Measurements from ENCODE around the gene TMEM245. TPM values are rescaled to one million over a fixed set of nuclear protein-coding genes. Genes with fewer than 3 reads are reported as not detected.

Gene TMEM245
- total RNA-seq, 2 experiments from 2014 or later = 33.3 TPM

- Mint-ChIP-seq H3K4me3 (no peak overlapping the region), H3K9me3 (no peaks in the 10 kb centered on the region), H3K4me1 (peaks cover 29% of the 10 kb centered on the region), H3K27me3 (no peaks in the 10 kb centered on the region), H3K36me3 (ENCODE audit: low read depth) (peaks cover 77% of the 10 kb centered on the region), H3K27ac (no peak overlapping the region)
- DNase-seq = no peak
- ChIA-PET POLR2A (interaction anchor here (0.8 to 1.3 kb wide), 3 partner anchors 14 to 28 kb away, joined by 3 to 5 read pairs (median 3); partner anchors contain the start of gene TMEM245), CTCF (interaction anchor here (1.8 kb wide), 1 partner anchor 9 kb away, joined by 5 read pairs; no protein-coding TSS in a partner anchor)
These were observed 27.6 kb downstream of the TMEM245 start for GRCh38 chr9:109092051-109092580.

GRCh38 chr9:109088221-109088620 lies 31.5 kb downstream of the TMEM245 start:
- H3K27me3 Mint-ChIP-seq = no peaks in the 10 kb centered on the region
- H3K4me3 Mint-ChIP-seq = no peak overlapping the region
- peaks cover 15% of the 10 kb centered on the region for H3K4me1 Mint-ChIP-seq
- H3K27ac Mint-ChIP-seq = no peak overlapping the region
- ChIA-PET POLR2A (interaction anchor here (1.0 kb wide), 1 partner anchor 30 kb away, joined by 4 read pairs; no protein-coding TSS in a partner anchor), CTCF (interaction anchor here (0.6 to 1.4 kb wide), 3 partner anchors 21 to 30 kb away, joined by 3 read pairs; no protein-coding TSS in a partner anchor)
- H3K9me3 Mint-ChIP-seq = no peaks in the 10 kb centered on the region
- H3K36me3 Mint-ChIP-seq (ENCODE audit: low read depth) = peaks cover 70% of the 10 kb centered on the region
- no peak for DNase-seq

GRCh38 chr9:109087795-109088194 lies 32.0 kb downstream of the TMEM245 start:
- ChIA-PET POLR2A (interaction anchor here (0.8 to 1.0 kb wide), 2 partner anchors 31 to 32 kb away, joined by 3 to 4 read pairs; partner anchors contain the start of gene TMEM245), CTCF (interaction anchor here (0.6 to 1.4 kb wide), 3 partner anchors 22 to 30 kb away, joined by 3 read pairs; no protein-coding TSS in a partner anchor)
- Mint-ChIP-seq H3K36me3 (ENCODE audit: low read depth) (peaks cover 70% of the 10 kb centered on the region), H3K9me3 (no peaks in the 10 kb centered on the region), H3K4me3 (no peak overlapping the region), H3K27me3 (no peaks in the 10 kb centered on the region), H3K4me1 (peaks cover 15% of the 10 kb centered on the region), H3K27ac (no peak overlapping the region)
- no peak for DNase-seq

- ChIA-PET POLR2A (no interaction called here), CTCF (no interaction called here)
- H3K9me3 Mint-ChIP-seq = no peaks in the 10 kb centered on the region
- peaks cover 7% of the 10 kb centered on the region for H3K4me1 Mint-ChIP-seq
- no peak for DNase-seq
- no peak overlapping the region for H3K4me3 Mint-ChIP-seq
- H3K27ac Mint-ChIP-seq = no peak overlapping the region
- H3K36me3 Mint-ChIP-seq (ENCODE audit: low read depth) = peaks cover 60% of the 10 kb centered on the region
- no peaks in the 10 kb centered on the region for H3K27me3 Mint-ChIP-seq
These were observed 33.5 kb downstream of the TMEM245 start for GRCh38 chr9:109086221-109086620.

GRCh38 chr9:109085510-109085909 lies 34.2 kb downstream of the TMEM245 start:
- no peaks in the 10 kb centered on the region for H3K9me3 Mint-ChIP-seq
- peaks cover 55% of the 10 kb centered on the region for H3K36me3 Mint-ChIP-seq (ENCODE audit: low read depth)
- H3K27me3 Mint-ChIP-seq = no peaks in the 10 kb centered on the region
- no peak overlapping the region for H3K27ac Mint-ChIP-seq
- no peak overlapping the region for H3K4me3 Mint-ChIP-seq
- POLR2A ChIA-PET = no interaction called here
- CTCF ChIA-PET = no interaction called here
- DNase-seq = no peak
- peaks cover 7% of the 10 kb centered on the region for H3K4me1 Mint-ChIP-seq

- POLR2A ChIA-PET = no interaction called here
- peaks cover 7% of the 10 kb centered on the region for H3K4me1 Mint-ChIP-seq
These were observed 35.8 kb downstream of the TMEM245 start for GRCh38 chr9:109083813-109084405.

GRCh38 chr9:109083141-109083540 lies 36.6 kb downstream of the TMEM245 start:
- Mint-ChIP-seq H3K4me1 (peaks cover 7% of the 10 kb centered on the region), H3K27me3 (no peaks in the 10 kb centered on the region), H3K4me3 (no peak overlapping the region), H3K36me3 (ENCODE audit: low read depth) (peaks cover 65% of the 10 kb centered on the region), H3K9me3 (no peaks in the 10 kb centered on the region), H3K27ac (no peak overlapping the region)
- no peak for DNase-seq
- ChIA-PET CTCF (no interaction called here), POLR2A (no interaction called here)

More at GRCh38 chr9:109083813-109084405, 35.8 kb downstream of the TMEM245 start:
- Mint-ChIP-seq H3K9me3 (no peaks in the 10 kb centered on the region), H3K4me3 (no peak overlapping the region), H3K36me3 (ENCODE audit: low read depth) (peaks cover 63% of the 10 kb centered on the region), H3K27ac (no peak overlapping the region), H3K27me3 (no peaks in the 10 kb centered on the region)
- CTCF ChIA-PET = no interaction called here
- DNase-seq = no peak

GRCh38 chr9:109082091-109082620 lies 37.6 kb downstream of the TMEM245 start:
- H3K4me1 Mint-ChIP-seq = peaks cover 7% of the 10 kb centered on the region
- CTCF ChIA-PET = no interaction called here
- H3K4me3 Mint-ChIP-seq = no peak overlapping the region
- no peak overlapping the region for H3K27ac Mint-ChIP-seq
- no peak for DNase-seq
- peaks cover 62% of the 10 kb centered on the region for H3K36me3 Mint-ChIP-seq (ENCODE audit: low read depth)
- H3K9me3 Mint-ChIP-seq = no peaks in the 10 kb centered on the region
- POLR2A ChIA-PET = no interaction called here
- no peaks in the 10 kb centered on the region for H3K27me3 Mint-ChIP-seq

GRCh38 chr9:109074236-109074889 lies 45.4 kb downstream of the TMEM245 start:
- H3K9me3 Mint-ChIP-seq = no peaks in the 10 kb centered on the region
- DNase-seq = no peak
- H3K27ac Mint-ChIP-seq = no peak overlapping the region
- H3K4me3 Mint-ChIP-seq = no peak overlapping the region
- POLR2A ChIA-PET = interaction anchor here (0.6 kb wide), 1 partner anchor 24 kb away, joined by 3 read pairs; no protein-coding TSS in a partner anchor
- peaks cover 36% of the 10 kb centered on the region for H3K36me3 Mint-ChIP-seq (ENCODE audit: low read depth)
- H3K4me1 Mint-ChIP-seq = no peaks in the 10 kb centered on the region
- no peaks in the 10 kb centered on the region for H3K27me3 Mint-ChIP-seq
- CTCF ChIA-PET = interaction anchor here (0.6 kb wide), 1 partner anchor 124 kb away, joined by 3 read pairs; no protein-coding TSS in a partner anchor

GRCh38 chr9:109072821-109073435 lies 46.8 kb downstream of the TMEM245 start:
- no peak for DNase-seq
- Mint-ChIP-seq H3K27ac (no peak overlapping the region), H3K4me3 (no peak overlapping the region), H3K36me3 (ENCODE audit: low read depth) (peaks cover 23% of the 10 kb centered on the region), H3K27me3 (no peaks in the 10 kb centered on the region), H3K4me1 (no peaks in the 10 kb centered on the region), H3K9me3 (no peaks in the 10 kb centered on the region)
- ChIA-PET CTCF (no interaction called here), POLR2A (no interaction called here)

- Mint-ChIP-seq H3K9me3 (no peaks in the 10 kb centered on the region), H3K4me1 (no peaks in the 10 kb centered on the region), H3K36me3 (ENCODE audit: low read depth) (peaks cover 26% of the 10 kb centered on the region), H3K27ac (no peak overlapping the region), H3K27me3 (no peaks in the 10 kb centered on the region), H3K4me3 (no peak overlapping the region)
- ChIA-PET CTCF (no interaction called here), POLR2A (no interaction called here)
- no peak for DNase-seq
These were observed 47.5 kb downstream of the TMEM245 start for GRCh38 chr9:109072133-109072692.

GRCh38 chr9:109068764-109069163 lies 51.0 kb downstream of the TMEM245 start:
- Mint-ChIP-seq H3K27ac (no peak overlapping the region), H3K27me3 (no peaks in the 10 kb centered on the region), H3K4me1 (peaks cover 2% of the 10 kb centered on the region), H3K9me3 (no peaks in the 10 kb centered on the region), H3K4me3 (no peak overlapping the region), H3K36me3 (ENCODE audit: low read depth) (peaks cover 33% of the 10 kb centered on the region)
- DNase-seq = no peak
- POLR2A ChIA-PET = interaction anchor here (1.5 kb wide), 1 partner anchor 52 kb away, joined by 4 read pairs; no protein-coding TSS in a partner anchor
- CTCF ChIA-PET = no interaction called here
